ENCODE measurements around the gene SCN7A. TPM values are rescaled to one million over a fixed set of nuclear protein-coding genes. Genes with fewer than 3 reads are reported as not detected.

Gene SCN7A
- not detected in 2 replicates for total RNA-seq

DNA sequence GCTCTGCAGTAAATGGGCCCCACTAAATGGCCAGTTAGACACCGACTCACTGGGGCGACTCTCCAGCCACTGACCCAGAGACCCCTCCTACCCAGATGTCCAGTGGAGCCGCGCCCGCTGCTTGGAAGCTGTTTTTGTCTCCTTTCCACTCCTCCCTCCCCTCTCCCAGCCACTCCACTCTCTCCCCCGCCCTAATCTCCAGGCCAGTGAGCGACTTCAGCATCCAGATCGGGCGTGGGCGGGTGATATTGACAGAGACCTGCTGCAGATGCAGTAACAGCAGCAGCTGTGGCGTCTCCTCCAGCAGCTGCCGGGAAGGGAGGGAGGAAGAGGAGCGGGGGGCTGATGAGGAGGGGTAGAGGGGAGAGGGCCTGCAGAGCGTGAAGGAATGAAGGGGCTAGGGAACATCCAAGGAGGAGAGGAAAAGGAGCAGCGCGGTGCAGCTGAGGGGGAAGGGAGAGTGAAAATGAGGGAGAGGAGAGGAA lies at the start of gene SCN7A:
SCN7A (minus strand) TSS at position 110 of the 485 bp plus-strand sequence. CDS start 16,553 bp downstream, outside the sequence.

DNA sequence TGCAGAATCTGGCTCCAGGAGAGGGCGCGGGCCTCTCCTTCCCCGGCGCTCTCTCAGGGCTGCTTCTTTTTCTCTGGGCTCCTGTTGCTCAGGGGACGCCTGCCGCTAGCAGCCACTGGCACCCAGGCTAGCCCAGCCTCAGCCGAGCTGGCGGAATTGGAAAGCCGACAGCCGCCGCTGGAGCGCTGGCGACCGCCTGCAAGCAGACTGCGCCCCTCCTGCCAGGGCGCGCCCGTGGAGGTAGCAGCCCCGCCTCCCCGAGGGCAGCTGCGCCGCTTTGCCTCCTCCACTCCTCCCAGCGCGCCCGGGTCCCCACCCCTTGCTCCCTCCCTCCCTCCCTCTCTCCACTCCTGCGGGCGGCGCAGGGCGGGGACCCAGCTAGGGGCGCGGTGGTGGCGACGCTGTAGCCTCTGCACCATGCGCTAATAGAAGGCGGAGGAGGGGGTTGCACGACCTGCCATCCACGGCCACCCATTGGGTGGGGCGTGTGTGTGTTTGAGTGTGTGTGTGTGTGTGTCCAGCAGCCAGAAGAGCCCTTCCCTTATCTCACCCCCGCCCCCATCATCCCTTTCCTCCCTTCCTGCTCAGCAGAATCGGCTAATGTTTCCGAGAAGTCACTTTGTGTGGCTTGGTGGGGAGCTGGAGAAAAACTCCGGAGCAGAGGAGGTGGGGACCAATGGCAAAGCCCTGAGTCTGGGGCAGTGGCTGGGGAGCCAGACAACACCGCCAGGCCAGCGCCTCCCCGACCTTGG lies 118.1 kb downstream of the SCN7A start, which contains the start of gene SCN9A:
SCN9A (minus strand) TSS at position 209 of the 752 bp plus-strand sequence. CDS start 64,188 bp downstream, outside the sequence.

Other genes with a start within 250 kb of the SCN7A start
- gene SCN9A, start 118.3 kb downstream of the SCN7A start, total RNA-seq, result 1.1 and 2.1 TPM in 2 replicates